ENCODE data around the gene AAR2.

The AAR2 gene

GRCh38 chr20:36261389-36262105 lies 25.3 kb downstream of the AAR2 start:
- no peak for DNase-seq

DNA sequence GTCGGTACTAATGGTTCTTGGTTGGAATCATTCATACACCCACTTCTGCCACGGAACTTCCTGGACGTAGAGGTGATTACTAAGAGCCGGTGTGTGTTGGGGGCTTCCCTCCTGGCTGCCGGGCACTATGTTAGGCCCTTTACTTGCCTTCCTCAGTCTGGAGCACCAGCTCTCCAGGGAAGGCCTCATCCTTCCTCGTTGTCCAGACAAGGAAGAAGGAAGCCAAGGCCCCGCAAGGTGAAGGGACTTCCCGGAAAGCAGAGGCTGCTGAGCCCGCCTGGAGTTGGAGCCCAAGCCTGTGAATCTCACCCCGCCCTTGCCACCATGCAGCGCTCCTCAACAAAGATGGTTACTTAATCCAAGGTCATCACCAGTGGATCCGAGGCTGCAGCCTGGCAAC lies 26.2 kb downstream of the AAR2 start:
- no peak for DNase-seq

DNA sequence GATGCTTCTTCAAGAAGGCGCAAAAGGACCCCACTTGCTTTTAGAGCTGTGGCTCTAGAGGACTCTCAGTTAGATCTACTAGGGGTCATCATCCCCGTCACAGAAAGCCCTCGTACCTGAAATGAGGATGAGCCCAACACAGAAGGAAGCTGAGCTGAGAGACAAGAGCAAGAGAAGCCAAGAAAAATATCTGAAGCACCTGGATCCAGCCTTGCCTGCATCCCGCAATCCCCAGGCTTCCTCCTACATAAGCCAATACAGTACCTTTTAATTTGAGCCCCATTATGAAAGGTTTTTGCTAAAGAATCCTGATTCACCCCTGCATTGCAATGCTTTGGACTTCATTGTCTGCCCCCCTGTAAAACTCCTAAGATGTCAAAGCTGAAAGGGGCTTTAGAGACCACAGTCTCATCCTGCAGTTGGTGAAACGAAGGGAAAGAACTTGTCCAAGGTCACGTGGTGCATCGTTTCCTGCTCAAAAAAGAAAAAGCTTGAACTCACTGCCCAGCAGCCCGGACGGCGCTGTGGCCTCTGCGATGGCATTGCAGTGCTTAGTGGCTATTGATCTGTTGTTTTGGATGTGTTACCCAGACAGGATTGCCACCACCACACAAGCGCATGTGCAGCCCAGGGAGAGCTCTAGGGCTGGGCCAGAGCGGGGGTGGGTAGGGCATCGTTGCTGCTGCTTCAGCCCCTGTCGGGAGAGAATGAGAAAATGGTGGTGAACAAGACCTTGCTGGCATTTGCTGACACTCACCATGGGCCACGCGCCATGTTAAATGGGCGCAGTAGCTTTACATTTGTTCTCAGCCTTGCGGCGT lies 28.4 kb downstream of the AAR2 start:
- DNase-seq = no peak

DNA sequence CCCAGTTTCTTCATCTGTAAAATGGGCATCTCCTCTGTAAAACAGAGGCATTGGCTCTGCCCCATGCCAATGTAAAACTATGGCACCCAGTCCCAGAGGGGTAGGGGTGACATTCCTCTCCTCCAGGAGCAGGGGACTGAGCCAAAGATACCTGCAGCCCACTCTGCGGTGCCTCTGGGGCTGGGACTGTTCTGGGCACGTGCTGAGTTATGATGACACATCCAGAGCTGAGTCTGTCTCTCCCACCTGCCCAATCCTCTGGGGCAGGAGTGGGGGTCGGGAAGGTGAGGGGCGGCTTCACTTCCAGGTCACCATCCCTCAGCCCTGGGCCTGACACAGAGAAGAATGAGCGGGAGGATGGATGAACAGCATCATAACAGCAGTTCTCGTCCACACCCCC lies 29.9 kb downstream of the AAR2 start:
- DNase-seq = no peak

DNA sequence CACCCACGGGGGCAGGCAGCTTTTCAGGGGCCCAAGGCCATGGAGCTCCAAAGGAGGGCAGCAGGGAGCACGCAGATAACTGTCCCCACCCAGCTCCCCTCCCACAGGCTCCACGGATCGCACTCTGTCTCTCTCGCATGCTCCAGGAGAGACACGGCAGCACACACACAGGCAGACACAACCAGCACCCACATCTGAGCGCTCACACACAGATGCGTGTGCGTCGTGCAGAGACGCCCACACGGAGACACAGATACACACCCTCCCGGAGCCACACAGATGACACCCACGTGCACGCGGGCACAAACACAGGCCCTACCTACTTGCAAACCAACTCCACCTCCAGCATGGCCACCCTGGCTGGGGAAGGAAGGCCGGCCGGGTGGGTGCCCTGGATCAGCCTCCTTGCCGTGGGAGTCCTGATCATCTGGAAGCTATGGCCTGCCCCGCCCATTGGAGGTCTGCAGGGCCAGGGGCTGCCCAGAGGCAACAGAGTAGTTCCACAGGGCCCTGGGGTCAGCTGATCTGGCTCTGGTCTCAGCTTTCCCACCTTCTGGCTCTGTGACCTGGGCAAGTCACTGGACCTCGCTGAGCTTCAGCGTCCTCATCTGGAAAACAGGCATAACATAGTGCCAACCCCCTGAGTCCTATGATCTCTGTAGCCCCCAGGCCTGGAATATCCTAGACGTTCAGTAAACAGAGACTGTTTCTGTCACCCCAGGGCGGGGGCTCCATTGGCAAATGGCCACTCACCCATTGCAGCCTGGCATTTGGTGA lies 31.5 kb downstream of the AAR2 start:
- DNase-seq = no peak

GRCh38 chr20:36268440-36269342 lies 32.4 kb downstream of the AAR2 start:
- no peak for DNase-seq

DNA sequence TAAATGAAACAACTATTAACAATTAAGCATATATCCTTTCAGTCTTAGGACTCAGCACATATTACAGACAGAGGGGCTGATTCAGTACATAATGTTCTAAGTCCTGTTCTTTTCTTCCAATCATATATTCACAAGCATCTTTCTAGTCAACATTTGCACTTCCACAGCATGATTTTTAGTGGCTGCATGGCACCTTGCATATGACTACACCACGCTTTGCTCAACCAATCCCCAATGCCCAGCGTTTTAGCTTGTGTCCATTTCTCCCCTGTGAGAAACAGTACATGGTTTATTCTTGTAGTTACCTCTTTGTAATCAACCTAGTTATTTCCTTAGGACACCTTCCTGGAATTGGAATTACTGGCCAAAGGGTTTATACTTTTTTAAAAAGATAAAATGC lies 33.2 kb downstream of the AAR2 start:
- no peak for DNase-seq

DNA sequence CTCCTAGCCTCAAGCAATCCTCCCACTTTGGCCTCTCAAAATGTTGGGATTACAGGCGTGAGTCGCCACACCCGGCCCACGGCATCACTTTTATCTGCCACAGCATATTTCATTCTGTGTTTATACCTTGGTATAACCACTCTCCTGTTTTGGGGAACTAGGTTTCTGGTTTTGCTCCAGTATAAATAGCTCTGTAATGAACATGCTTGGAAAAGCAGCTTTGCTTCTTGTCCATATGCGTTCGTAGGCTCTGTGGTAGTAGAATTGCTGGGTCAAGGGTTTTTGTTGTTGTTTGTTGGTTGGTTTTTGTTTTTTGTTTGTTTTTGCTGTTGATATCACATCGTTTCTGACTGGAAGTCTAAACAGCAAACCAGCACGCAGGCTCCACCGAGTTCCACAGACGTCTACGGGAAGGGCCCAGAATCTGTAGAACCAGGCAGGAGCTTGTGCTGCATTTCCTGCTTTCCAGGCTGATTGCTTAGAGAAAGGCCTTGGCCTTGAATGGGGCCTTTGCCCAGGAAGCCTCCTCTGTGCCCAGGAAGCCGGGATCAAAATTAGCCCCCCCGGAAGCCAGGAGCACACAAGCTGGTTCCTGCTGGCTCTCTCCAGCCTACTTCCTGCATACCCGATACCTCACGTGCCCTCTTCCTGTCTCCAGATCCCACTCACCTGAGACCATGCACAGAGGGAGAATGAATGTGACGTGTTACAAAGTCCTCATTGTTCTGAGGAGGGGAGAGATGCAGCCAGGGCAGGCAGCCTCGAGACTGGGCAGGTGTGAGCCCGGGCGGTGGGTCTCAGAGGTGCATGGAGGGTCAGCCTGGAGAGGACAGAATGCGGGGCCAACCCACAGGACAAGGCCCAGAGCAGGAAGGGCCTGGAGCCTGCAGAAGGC lies 34.7 kb downstream of the AAR2 start:
- no peak for DNase-seq

- DNase-seq = no peak
Measured at GRCh38 chr20:36271639-36272546, 35.6 kb downstream of the AAR2 start.

- no peak for DNase-seq
Measured at GRCh38 chr20:36272547-36273220, 36.4 kb downstream of the AAR2 start.

- peak in 1 of 2 donors; percentile 0 for DNase-seq
Measured at GRCh38 chr20:36273414-36274180, 37.3 kb downstream of the AAR2 start.

- no peak for DNase-seq
Measured at GRCh38 chr20:36274181-36274841, 38.0 kb downstream of the AAR2 start.

- DNase-seq = no peak
Measured at GRCh38 chr20:36275011-36275410, 38.7 kb downstream of the AAR2 start.

GRCh38 chr20:36275441-36276189 lies 39.3 kb downstream of the AAR2 start:
- DNase-seq = no peak

GRCh38 chr20:36277546-36277945 lies 41.3 kb downstream of the AAR2 start:
- no peak for DNase-seq

DNA sequence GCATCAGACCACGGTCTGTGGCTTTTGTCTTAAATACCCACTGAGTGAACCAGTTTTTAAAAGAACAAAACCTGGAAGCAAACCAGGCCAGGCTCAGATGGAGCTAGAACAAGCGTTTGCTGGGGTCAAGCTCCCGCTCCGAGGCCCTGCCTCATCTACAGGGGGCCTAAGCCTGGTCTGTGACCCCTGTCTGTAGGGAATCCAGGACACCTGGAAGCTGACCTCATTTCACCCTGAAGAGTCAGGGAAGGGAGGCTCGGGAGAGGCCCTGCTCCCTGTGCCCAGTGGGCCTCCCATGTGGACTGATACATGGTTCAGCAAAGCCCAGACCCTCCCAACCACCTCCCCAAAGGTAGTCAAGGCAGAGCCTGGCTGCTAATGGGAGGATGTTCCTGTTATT lies 43.1 kb downstream of the AAR2 start:
- no peak for DNase-seq

- DNase-seq = no peak
Measured at GRCh38 chr20:36279776-36280175, 43.5 kb downstream of the AAR2 start.
